Fibroblast of the conjunctiva (primary cell): ENCODE data around the gene SETBP1.

Experiments
- DNase-seq: peaks from one replicate; pipeline ENCODE4 v3.0.0-alpha.2; 2010; ENCODE audit warnings: low read depth

SETBP1 gene

DNA sequence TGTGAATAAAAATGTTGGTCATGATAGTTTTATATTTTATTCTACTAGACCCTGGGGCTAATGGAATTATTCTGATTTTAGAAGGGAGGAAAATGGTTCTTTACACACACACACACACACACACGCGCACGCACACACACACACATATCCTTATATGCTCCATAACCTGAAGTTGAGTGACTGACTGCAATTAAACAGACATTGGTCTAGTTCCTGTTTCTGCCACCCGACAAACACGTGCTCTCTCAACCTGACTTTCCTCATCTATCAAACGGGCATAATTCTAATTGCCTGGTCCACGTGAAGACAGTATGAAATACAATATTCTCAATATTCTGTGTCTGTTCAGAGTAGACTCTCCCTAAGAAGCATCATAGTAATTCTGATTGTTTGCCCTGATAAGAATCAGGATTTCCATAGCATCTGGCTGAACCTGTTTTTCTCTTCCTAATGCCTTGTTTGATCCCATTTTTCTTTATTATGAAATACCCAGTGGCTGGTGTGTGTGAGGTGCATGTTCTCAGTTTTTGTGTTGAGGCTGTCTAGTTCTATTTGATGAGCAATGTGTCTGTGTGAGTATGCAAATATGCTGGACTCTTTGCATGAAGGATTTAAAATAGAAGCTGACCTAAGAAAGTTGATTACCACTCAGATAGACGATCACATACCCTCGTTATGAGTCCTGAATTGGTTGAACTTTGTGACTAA is 51.0 kb downstream of the SETBP1 start:
- no peak for DNase-seq

- no peak for DNase-seq
Measured at GRCh38 chr18:44732238-44732563, 51.5 kb downstream of the SETBP1 start.

DNA sequence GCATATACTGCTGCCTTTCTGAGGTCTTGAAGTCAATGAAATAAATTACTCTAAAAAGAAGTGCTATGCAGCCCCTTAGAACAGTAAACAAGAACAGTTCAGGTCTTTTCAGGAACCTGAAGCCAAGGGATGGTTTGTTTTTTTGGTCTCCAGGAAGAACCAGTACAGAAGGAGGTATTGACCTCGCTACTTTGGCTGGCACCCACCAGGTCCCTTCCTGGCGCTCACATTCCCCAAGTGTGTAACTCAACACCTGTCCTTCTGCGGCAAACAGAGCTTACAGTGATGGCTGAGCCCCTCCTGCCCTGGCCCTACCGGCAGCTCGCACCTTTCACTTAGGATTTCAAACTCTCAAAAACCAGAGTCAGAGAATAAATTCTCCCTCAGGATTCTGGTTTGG is 51.9 kb downstream of the SETBP1 start:
- no peak for DNase-seq

GRCh38 chr18:44733069-44733753 is 52.5 kb downstream of the SETBP1 start:
- no peak for DNase-seq

- no peak for DNase-seq
Measured at GRCh38 chr18:44733754-44734465, 53.2 kb downstream of the SETBP1 start.

- no peak for DNase-seq
Measured at GRCh38 chr18:44735096-44735495, 54.4 kb downstream of the SETBP1 start.

DNA sequence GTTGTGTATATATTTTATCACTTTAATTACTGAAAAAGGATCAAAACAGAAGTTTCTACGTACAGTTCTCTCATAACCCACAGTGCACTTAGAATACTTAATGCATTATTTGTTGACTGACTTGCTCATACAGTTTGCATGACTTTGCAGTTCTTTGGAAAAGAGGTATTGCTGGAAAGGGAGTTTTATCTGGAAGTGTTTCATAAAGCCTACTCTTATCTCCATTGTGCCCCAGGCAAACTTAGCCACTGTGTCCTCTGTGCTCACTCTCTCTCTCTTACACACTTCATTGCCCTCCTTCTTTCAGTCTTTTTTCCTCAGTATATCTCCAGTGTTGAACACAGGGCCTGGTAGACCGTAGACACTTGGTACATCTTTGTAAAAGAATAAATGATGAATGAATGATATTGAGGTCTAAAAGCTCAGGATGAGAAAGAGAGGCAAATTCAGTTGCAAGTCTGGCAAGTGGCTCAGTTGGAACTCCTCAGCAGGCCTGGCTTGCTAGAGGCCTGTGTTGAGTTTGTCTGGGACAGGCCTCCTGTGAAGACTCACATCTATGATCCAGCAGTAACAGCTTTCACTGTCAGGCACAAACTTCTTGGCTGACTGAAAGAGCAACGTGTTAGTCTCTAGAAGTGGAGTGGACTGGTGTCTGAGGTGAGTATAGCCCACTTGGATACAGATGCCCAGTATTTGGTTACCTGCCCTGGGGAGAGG is 56.1 kb downstream of the SETBP1 start:
- no peak for DNase-seq

DNA sequence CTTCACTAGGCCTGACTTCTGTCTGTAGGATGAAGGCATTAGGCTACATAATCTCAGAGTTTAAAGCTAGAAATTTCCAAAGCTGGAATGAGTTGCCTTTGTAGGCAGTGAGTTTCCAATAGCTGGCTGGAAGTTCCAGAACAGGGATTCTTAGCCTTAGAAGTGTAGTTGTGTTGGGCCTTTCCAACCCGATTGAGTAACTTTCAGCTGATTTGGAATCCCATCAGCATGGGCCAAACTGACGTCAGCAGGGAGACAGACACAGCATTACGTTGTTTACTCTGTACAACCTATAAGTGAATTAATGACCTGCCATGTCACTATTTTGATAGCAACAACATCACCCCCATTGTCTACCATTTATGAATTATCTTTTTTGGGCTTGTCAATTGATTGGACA is 56.9 kb downstream of the SETBP1 start:
- no peak for DNase-seq

- DNase-seq, result no peak
Measured at GRCh38 chr18:44740000-44740399, 59.3 kb downstream of the SETBP1 start.

DNA sequence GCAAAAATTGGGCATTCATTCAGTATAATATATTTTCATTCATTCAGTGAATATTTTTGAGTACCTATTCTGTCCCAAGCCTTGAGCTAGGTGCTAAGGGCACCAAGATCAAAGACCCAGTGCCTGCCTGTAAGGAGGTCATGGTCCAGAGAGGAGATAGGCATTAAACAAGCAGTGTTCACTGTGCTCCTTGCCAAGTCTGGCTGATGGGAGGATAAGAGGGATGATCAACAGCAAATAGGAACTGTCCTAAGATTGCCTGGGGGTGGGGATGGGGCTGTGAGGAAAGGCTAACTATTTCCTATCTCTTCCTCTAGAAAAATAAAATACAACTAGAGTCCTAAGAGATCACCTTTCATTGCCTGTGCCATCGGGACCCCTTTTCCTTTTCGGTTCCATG is 60.4 kb downstream of the SETBP1 start:
- DNase-seq, result no peak

GRCh38 chr18:44741511-44741910 is 60.8 kb downstream of the SETBP1 start:
- no peak for DNase-seq

GRCh38 chr18:44742126-44742525 is 61.4 kb downstream of the SETBP1 start:
- no peak for DNase-seq

DNA sequence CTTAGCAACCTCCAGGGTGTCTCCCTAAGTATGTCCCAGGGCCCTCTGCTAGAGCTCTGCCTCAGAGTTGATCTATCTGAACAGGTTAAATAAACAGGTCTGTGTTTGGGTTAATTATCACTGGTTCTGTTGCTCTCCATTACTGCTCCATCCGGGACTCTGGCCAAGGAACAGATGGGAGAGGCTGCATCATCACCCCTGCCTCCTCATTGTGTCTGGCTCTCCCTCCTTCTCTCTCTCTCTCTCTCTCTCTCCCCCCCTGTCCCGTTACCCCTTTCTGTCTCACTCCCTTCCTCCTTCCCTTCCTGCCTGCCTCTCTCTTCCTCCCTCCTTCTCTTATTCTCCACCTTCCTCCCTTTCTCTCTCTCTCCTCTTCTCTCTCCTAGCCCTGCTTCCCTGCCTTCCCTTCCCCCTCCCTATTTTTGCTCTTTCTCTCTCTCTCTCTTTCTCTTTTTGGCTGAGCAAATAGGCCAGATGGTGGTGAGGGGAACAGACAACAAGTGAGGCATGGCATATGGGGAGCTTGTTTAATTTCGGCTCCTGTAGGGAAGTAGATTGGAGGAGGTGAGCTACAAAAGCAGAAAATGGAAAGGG is 62.1 kb downstream of the SETBP1 start:
- DNase-seq, result peak; percentile 59

DNA sequence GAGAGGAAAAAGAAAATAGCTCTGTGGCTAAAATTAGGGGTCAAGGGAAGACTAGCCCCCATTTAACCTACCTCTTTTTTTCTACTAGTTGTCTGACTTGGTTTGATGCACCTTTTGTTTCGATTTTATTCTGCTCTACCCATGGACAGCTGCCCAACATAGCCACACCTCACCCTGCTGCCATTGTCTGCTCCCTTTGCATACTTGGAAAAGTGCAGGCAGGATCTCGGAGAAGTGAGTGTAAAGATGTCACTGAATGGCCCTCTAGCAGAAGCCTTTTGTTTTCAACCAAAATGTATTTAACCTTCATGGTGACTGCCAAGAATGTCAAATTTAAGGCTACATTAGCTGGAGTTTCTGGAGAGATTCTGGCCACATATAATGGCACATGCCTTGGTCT is 62.9 kb downstream of the SETBP1 start:
- DNase-seq, result no peak

GRCh38 chr18:44744161-44745121 is 63.8 kb downstream of the SETBP1 start:
- DNase-seq, result no peak

DNA sequence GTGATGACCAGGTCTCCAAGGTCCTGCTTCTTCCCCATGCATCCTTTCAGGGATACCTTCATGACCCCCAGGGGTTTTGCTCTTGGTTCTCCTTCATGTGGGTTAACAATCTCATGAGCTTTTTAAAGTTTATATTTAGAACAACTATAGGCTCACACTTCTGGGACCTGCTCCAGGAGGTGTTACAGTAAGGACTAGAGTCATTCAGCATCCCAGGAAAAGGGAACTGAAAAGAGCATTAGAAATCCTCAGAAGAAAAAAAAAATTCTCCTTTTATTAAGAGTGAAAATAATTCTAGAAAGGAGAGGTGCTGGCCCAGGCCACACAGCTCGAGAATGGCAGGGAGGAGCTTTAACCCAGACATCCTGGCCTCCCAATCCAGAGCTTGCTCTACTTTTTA is 66.5 kb downstream of the SETBP1 start:
- DNase-seq, result no peak

DNA sequence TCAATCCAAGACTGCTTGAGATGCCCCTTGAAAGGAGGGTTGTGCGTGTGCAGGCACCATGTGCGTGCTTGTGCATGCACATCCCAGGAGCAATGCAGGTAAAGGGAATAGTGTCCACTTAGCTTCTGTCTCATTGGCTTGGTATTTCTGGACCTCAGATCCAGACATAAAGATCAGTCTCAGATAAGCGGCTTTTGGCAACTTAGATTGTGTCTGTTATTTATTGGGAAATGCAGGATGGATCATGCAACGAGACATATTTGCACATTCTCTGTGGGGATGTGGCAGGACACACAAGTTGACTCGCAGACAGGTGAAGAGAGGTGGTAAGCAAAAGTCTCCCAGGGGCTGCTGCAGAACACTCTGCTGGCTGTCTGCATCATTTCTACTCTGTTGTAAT is 67.9 kb downstream of the SETBP1 start:
- DNase-seq, result no peak

DNA sequence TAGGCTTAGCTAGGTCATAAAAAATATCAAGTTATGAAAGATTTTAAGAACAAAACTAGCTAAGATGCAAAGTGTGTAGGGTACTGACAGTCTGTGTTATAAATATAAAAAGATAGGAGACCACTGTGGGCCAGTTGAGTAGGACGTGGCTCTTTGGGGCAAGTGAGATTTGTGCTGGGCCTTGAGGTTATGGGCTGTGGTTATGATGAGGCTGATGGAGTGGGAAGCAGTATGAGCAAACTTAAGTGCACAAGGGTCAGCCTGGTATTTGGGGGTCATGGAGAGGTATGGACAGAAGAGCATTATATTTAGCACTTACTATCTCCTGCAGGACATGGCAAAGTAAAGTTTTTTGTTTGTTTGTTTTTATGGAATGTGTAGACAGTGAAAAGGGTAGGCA is 70.1 kb downstream of the SETBP1 start:
- no peak for DNase-seq

GRCh38 chr18:44754567-44754966 is 73.9 kb downstream of the SETBP1 start:
- no peak for DNase-seq

DNA sequence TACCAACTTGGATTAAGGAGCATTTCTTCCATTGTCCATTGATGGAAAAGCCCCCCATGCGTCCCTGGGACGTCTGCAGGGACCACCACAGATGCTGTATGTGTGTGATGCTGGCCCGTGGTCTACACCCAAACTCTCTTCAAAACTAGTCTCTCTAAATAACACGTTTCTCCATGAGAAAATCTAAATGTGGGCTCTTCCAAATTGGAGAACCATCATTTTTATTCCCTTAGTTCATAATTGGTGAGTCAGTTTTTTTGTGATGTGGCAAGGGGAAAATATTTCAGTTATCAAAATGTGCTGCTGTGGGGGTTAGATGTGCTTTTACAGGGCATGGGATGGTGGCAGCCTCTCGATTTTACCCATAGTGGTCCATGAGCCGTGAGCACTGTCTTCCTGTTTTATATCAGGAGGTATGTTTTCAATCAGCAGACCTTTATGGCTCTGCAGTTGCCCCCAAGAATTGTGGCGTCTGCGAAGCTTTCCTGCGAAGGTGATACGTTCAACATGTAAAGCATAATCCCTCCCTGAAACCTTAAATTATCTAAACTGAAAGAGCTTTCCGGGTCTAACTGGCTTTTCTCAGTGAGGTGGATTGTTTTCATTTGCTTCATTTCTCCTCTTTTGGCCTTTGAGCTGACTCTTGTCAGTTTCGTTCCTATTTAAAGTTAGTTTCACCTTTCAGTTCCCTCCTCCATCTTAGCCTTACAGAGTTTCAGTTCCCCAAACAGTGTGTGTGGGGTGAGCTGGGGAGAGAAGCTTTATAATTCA is 78.4 kb downstream of the SETBP1 start:
- no peak for DNase-seq
